Mesothelial cell of epicardium (in vitro differentiated cells): ENCODE measurements around the gene PAM. TPM values are rescaled to one million over a fixed set of nuclear protein-coding genes. Genes with fewer than 3 reads are reported as not detected.

Experiments used
- DNase-seq, 2 experiments: peaks; one replicate each; pipeline ENCODE4 v3.0.0; 2021; ENCODE audit warnings: low spot score in 2 of 2; ENCODE audit not compliant: unreplicated experiment in 2 of 2
- H3K27ac Mint-ChIP-seq: 2 replicates; pipeline ENCODE4 v1.8.0; 2021; ENCODE audit warnings: mixed read lengths
- H3K27me3 Mint-ChIP-seq: 2 replicates; pipeline ENCODE4 v1.8.0; 2021; ENCODE audit warnings: low read depth, mixed read lengths
- H3K36me3 Mint-ChIP-seq: 2 replicates; pipeline ENCODE4 v1.8.0; 2021; ENCODE audit warnings: mixed read lengths
- H3K4me1 Mint-ChIP-seq: 2 replicates; pipeline ENCODE4 v1.8.0; 2021; ENCODE audit warnings: mixed read lengths
- H3K4me3 Mint-ChIP-seq: 2 replicates; pipeline ENCODE4 v1.8.0; 2021; ENCODE audit warnings: mild to moderate bottlenecking, moderate library complexity, mixed read lengths
- H3K9me3 Mint-ChIP-seq: 2 replicates; pipeline ENCODE4 v1.8.0; 2021; ENCODE audit warnings: mixed read lengths
- total RNA-seq: library from RNA; stranded (reverse); gene quantifications from 3 replicates; pipeline ENCODE4 v1.2.1, GENCODE V29; 2021
- TF ChIP-seq, protein P1 (sequence below): fragments of 200-600 bp; sonication (generic); IDR thresholded peaks from one replicate; pipeline ENCODE4 v1.5.0; 2021; ENCODE audit warnings: antibody characterized with exemption; ENCODE audit not compliant: unreplicated experiment

The PAM gene
- total RNA-seq, 1 donor from 2014 or later, result 94.3 TPM

DNA sequence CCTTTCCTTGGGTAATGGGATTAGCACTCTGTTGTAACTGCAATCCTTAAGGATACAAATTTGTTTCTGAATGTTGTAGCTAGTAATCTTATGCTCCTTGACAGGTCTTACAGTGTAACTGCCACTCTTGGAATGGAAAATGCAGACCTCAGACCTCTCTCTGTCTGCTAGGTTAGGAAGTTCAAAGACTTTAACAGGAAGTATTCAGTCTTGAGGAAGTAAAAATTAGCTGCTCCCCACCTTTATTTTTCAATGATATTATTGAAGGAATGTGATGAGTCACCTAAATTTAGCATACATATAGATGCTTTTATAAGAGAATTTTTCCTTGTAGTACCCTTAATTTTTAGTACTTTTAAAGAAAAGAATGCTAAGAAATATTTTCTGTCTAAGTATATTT, 71.5 kb downstream of the PAM start:
- TF ChIP-seq, protein P1, sequence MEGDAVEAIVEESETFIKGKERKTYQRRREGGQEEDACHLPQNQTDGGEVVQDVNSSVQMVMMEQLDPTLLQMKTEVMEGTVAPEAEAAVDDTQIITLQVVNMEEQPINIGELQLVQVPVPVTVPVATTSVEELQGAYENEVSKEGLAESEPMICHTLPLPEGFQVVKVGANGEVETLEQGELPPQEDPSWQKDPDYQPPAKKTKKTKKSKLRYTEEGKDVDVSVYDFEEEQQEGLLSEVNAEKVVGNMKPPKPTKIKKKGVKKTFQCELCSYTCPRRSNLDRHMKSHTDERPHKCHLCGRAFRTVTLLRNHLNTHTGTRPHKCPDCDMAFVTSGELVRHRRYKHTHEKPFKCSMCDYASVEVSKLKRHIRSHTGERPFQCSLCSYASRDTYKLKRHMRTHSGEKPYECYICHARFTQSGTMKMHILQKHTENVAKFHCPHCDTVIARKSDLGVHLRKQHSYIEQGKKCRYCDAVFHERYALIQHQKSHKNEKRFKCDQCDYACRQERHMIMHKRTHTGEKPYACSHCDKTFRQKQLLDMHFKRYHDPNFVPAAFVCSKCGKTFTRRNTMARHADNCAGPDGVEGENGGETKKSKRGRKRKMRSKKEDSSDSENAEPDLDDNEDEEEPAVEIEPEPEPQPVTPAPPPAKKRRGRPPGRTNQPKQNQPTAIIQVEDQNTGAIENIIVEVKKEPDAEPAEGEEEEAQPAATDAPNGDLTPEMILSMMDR, result no peak
- no peak for DNase-seq
- peaks cover 4% of the 10 kb centered on the region for H3K9me3 Mint-ChIP-seq
- H3K27ac Mint-ChIP-seq, result no peak overlapping the region
- no peaks in the 10 kb centered on the region for H3K36me3 Mint-ChIP-seq
- H3K4me1 Mint-ChIP-seq, result no peaks in the 10 kb centered on the region
- no peaks in the 10 kb centered on the region for H3K27me3 Mint-ChIP-seq
- no peak overlapping the region for H3K4me3 Mint-ChIP-seq

- H3K9me3 Mint-ChIP-seq, result peaks cover 4% of the 10 kb centered on the region
- no peak overlapping the region for H3K4me3 Mint-ChIP-seq
- TF ChIP-seq, protein P1, result no peak
- no peak overlapping the region for H3K27ac Mint-ChIP-seq
- H3K27me3 Mint-ChIP-seq, result no peaks in the 10 kb centered on the region
- no peaks in the 10 kb centered on the region for H3K36me3 Mint-ChIP-seq
- H3K4me1 Mint-ChIP-seq, result no peaks in the 10 kb centered on the region
- no peak for DNase-seq
Measured at GRCh38 chr5:102830241-102830640, 75.1 kb downstream of the PAM start.

DNA sequence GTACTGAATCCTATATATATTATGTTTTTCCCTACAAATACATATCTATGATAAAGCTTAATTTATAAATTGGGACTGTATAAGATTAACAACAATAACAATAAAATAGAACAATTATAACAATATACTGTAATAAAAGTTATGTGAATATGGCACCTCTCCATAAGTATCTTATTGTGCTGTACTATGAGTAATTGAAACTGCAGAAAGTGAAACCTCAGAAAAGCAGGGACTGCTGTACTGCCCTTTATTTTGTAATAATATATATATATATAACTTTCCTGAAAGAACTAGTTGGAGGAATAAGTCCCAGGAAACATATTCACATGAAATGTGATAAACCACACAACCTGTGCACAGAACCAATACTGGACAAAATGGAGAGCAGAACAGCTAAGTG, 77.3 kb downstream of the PAM start:
- H3K36me3 Mint-ChIP-seq, result no peaks in the 10 kb centered on the region
- TF ChIP-seq, protein P1, result no peak
- peaks cover 4% of the 10 kb centered on the region for H3K9me3 Mint-ChIP-seq
- no peak for DNase-seq
- no peaks in the 10 kb centered on the region for H3K4me1 Mint-ChIP-seq
- no peaks in the 10 kb centered on the region for H3K27me3 Mint-ChIP-seq
- no peak overlapping the region for H3K27ac Mint-ChIP-seq
- H3K4me3 Mint-ChIP-seq, result no peak overlapping the region

GRCh38 chr5:102833146-102833545, 78.0 kb downstream of the PAM start:
- TF ChIP-seq, protein P1, result no peak
- H3K9me3 Mint-ChIP-seq, result peaks cover 4% of the 10 kb centered on the region
- no peak overlapping the region for H3K27ac Mint-ChIP-seq
- no peak overlapping the region for H3K4me3 Mint-ChIP-seq
- no peak for DNase-seq
- no peaks in the 10 kb centered on the region for H3K4me1 Mint-ChIP-seq
- H3K27me3 Mint-ChIP-seq, result no peaks in the 10 kb centered on the region
- no peaks in the 10 kb centered on the region for H3K36me3 Mint-ChIP-seq

DNA sequence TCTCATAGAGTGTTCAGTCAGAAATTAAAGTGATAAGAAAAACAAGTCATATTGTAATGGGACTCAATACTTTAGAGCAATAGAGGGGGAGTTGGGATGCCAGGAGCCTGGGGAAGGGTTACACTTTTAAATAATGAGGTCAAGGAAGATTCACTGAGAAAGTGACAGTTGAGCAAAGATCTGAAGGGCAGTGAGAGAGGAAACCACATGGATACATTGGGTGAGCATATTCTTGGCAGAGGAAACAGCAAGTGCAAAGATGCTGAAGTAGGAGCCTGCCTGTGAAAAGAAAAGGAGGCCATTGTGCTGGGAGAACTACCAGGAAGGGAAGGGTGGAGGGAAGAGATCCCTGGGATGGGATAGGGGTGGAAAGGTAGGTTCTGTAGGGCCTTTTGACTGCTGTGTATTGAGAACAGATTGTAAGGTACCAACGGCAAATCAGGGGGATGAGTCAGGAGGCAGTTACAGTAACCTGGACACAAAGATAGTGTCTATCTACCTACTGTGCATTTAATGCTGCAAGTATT, 79.4 kb downstream of the PAM start:
- Mint-ChIP-seq H3K4me3 (no peak overlapping the region), H3K4me1 (no peaks in the 10 kb centered on the region), H3K36me3 (peaks cover 2% of the 10 kb centered on the region), H3K27ac (no peak overlapping the region), H3K9me3 (no peaks in the 10 kb centered on the region), H3K27me3 (no peaks in the 10 kb centered on the region)
- TF ChIP-seq, protein P1, result no peak
- no peak for DNase-seq

- H3K27me3 Mint-ChIP-seq, result no peaks in the 10 kb centered on the region
- no peak overlapping the region for H3K4me3 Mint-ChIP-seq
- no peak for DNase-seq
- H3K36me3 Mint-ChIP-seq, result peaks cover 2% of the 10 kb centered on the region
- H3K27ac Mint-ChIP-seq, result no peak overlapping the region
- TF ChIP-seq, protein P1, result no peak
- H3K4me1 Mint-ChIP-seq, result no peaks in the 10 kb centered on the region
- H3K9me3 Mint-ChIP-seq, result no peaks in the 10 kb centered on the region
Measured at GRCh38 chr5:102835717-102836116, 80.6 kb downstream of the PAM start.
